Inferior parietal cortex (tissue), 1 donor: ENCODE results near the gene GIMD1.
A peak's percentile ranks its signal among the peaks of the same experiment; 100 is the strongest.
"Not testable (repeated sequence)": the region's sequence is repeated elsewhere in the genome, so short reads cannot be mapped to it uniquely, and the experiment has no call there.

Source experiments
- DNase-seq: peaks from one replicate; pipeline ENCODE4 v3.0.0-alpha.2; 2016; ENCODE audit errors: extremely low spot score

GIMD1 gene

DNA sequence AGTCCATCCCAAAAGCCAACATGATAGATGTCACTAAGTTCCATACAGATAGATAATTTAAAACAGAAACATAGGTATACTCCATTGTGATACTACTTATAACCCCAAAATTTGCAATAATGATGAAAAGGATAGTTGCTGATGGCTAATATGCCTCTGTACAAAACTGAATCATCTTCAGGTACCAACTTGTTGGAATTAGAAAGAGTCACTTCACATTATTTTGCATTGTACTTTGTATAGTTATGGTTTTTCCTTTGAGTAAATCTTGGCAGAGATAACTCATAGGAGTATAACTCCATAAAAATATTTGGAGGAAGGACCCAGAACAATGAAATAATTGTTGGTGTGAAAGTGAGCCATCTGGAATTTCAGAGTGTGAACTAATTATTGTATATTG is 17.6 kb downstream of the GIMD1 start:
- no peak for DNase-seq

GRCh38 chr4:106347167-106347566 is 21.4 kb downstream of the GIMD1 start:
- no peak for DNase-seq

GRCh38 chr4:106344647-106344970 is 24.0 kb downstream of the GIMD1 start:
- DNase-seq, result no peak

DNA sequence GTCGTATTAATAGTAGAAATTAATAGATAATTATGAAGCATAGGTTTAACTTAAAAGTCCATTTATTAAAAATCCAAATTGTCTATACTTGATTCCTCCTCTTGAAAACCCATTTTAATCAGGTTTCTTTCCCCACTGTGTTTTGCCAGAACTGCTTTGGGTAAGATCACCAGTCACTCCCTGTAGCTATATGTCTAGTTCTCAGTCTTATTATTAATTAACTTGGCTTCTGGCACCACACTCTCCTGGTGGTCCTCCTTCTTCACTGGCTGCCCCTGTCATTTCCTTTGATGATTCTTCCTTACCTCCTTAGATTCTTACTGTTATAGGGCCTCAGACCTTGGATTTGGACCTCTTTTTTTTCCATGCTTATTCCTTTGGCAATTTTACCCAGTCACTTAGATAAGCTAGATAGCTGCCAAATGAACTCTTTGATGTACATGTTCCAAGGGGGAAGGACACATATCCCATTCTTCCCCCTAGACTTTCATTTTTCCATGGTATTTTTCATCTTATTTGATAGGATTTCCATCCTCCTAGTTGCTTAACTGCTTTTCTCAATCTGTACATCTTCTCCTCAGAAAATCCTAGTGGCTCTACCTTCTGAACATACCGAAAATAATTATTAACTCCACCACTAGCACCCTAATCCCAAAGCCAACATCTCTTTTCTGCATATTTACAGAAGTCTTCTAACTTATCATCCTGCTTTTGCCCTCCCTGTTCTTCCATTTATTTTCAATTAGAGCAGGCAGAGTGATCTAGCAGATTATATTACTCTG is 24.5 kb downstream of the GIMD1 start:
- DNase-seq, result no peak

- no peak for DNase-seq
Measured at GRCh38 chr4:106340774-106341173, 27.8 kb downstream of the GIMD1 start.

DNA sequence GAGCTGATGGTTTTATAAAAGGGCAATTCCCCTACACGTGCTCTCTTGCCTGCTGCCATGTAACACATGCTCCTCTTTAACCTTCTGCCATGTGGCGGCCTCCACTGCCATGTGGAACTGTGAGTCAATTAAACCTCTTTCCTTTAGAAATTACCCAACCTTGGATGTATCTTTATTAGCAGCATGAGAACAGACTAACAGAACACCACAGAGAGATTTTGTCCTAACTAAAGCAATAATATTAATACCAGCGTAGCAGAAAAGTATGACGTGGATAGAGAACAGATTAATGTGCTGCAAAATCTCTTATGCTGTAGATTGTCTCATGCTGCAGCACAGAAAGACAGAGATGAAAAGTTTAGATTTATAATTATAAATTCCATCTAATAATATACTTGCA is 29.1 kb downstream of the GIMD1 start:
- no peak for DNase-seq

- no peak for DNase-seq
Measured at GRCh38 chr4:106338671-106339070, 29.9 kb downstream of the GIMD1 start.

GRCh38 chr4:106337916-106338315 is 30.7 kb downstream of the GIMD1 start:
- no peak for DNase-seq

GRCh38 chr4:106336618-106337017 is 32.0 kb downstream of the GIMD1 start:
- no peak for DNase-seq

DNA sequence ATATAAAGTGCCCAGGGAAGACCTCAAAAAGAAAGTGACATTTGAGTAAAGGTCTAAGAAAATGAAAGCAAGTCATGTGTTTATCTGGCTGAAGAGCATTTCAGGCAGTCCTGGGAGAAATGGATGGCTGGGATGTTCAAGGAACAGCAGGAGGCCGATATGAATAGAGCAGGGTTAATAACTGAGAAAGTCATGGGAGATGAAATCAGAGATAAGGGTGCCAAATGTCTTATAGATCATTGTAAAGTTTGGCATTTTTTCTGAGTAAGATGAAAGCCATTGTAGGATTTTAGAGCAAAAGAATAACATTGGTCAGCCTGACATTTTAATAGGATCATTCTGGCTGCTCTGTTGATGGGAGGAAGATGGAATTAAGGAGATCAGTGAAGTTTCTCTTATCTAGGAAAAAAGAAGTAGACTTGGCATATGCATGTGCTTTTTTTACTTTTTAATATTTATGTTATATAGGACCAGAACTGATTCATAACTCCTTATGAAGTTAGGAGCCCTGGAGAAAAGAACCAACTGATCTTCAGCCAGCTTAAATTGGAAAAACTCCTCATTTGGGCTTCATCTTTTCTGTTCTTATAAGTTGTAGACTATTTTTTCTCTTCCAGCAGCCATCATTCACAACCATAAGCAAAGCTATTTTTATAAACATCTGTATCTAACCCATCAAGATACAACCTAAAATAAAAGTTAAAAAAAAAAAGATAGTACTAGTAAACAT is 33.7 kb downstream of the GIMD1 start:
- DNase-seq, result no peak

DNA sequence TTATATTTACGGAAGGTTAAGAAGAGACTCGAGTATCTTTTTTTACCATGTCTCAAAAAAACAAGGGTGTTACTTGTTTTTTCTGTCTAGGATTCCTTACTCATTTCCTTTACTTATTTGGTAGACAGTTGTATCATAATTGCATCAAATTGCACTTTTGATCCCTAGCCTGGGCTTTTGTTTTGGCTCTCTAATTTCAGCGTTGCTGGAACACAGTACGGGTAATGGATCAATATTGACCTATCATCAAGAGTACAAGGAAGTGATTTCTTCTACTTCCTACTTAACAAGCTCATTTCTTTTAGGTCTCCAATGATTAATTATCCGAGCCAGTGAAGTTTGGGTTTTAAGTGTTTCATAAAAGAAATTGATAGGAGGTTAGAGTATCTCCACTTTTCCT is 35.4 kb downstream of the GIMD1 start:
- no peak for DNase-seq

DNA sequence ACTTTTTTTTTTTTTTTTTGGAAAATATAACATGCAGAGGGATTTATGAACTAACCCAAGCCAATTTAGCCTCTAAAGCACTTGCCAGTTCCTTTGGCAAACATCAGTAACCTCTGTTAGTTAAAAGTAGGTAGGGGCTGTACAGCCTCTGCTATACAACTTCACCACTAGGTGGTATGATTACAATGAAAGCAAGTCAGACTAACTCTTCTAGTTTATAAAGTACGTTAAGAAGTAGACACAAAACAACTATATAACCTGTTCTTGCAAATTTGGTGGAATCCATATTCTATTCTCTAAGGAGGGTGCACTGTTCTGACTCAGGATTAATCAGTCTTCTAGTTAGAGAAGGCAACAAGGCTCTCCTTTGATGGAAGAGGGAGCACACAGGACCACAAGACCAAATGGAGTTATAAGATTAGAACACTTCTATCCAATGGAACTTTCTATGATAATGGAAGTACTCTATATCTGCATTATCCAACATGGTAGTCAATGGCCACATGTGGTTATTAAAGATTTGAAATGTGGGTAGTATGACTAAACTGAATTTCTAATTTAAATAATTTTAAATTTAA is 39.4 kb downstream of the GIMD1 start:
- peak; percentile 19 for DNase-seq

DNA sequence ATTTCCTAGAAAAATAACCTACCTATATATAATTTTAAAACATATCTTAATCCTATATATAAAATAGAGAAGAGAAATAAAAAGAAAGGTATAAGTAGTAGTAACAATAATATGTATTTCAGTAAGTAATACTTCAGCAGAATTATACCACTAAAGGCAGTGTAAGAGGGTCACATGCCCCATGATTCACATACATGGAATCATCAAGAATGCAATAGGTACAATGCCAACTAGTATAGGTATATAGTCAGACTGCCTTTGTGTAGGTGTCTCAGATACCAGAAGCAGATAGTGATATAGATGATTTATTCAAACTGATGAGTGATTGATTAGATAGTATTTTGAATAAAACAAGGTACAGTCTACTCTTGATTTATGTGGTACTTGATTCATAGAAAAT is 42.8 kb downstream of the GIMD1 start:
- DNase-seq, result no peak

DNA sequence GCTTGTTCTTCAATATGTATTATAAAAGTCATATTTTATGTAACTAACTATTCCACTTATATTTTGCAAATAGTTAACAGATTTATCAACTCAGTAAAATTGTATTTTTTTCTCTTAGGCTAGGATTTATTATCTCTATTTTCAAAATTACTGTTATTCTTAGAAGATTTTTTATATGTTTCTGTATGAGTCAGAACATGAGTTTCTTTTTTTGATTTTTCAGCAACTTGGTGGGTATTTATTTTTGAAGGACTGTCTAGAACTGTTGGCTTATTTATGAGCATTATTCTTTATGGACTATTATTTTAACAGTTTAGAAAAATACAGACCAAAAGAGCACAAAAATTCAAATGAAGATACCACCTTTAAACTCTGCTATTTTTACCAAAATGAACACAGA is 45.5 kb downstream of the GIMD1 start:
- no peak for DNase-seq

DNA sequence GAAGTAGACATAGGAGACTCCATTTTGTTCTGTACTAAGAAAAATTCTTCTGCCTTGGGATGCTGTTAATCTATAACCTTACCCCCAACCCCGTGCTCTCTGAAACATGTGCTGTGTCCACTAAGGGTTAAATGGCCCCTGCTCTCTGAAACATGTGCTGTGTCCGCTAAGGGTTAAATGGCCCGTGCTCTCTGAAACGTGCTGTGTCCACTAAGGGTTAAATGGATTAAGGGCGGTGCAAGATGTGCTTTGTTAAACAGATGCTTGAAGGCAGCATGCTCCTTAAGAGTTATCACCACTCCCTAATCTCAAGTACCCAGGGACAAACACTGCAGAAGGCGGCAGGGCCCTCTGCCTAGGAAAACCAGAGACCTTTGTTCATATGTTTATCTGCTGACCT is 46.8 kb downstream of the GIMD1 start:
- DNase-seq, result not testable (repeated sequence)

DNA sequence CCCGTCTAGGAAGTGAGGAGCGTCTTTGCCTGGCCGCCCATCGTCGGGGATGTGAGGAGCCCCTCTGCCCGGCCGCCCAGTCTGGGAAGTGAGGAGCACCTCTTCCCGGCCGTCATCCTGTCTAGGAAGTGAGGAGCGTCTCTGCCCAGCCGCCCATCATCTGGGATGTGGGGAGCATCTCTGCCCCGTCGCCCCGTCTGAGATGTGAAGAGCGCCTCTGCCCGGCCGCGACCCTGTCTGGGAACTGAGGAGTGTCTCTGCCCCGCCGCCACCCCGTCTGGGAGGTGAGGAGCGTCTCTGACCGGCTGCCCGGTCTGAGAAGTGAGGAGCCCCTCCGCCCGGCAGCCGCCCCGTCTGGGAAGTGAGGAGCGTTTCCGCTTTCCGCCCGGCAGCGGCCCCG is 47.4 kb downstream of the GIMD1 start:
- DNase-seq, result not testable (repeated sequence)

DNA sequence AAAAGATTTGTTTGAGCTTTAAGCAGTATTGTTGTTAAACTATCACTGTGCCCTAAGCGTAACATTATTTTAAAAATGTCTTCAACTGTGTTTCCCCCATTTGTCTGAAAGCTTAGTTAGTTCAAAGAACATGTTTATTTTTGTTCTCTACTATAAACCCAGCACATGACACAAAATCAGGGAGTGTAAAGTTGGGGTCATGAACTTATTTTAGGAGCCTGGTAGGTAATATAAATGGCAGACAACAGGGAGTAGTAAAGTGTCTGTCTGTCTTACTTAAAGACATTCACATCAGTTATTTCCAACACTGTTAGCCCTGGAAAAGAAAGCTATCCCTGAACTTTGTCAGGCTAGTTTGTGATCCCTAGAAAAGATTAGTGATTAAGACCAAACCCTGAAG is 48.3 kb downstream of the GIMD1 start:
- DNase-seq, result no peak

DNA sequence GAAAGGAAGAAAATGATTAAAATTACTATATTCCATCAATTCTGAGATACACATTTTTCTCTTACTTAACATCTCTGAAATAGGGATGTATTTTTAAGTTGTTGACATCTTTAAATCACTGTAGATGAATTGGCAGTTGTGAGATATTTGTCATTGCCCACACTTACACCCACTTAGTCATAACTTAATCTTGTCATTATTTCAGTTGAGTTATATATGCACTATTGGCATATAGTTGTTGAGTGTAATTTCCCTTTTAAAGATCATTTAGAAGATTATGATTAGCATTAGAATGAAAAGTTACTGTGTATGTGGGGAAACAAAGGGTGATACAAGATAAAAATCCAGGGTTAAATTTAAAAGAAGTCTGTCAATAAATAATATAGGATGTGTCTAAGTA is 50.1 kb downstream of the GIMD1 start:
- DNase-seq, result no peak

DNA sequence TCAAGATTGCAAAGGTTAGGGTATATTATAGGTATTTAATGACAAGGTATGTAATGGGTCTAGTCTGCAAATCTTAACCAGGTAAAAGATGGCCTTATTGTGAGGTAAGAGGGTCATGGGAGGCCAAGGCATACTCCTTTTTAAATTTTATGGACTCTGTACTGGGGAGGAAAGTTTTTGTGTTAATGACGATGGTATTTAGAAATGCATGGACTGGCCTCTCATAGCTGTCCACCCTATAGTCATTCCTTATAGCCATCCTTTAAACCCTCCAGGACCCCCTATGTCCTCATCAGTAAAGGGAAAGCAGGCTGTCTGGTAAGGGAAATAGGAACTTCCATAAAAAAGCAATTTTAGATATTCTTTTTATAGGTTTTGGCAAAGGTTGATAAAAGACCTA is 50.8 kb downstream of the GIMD1 start:
- DNase-seq, result no peak

DNA sequence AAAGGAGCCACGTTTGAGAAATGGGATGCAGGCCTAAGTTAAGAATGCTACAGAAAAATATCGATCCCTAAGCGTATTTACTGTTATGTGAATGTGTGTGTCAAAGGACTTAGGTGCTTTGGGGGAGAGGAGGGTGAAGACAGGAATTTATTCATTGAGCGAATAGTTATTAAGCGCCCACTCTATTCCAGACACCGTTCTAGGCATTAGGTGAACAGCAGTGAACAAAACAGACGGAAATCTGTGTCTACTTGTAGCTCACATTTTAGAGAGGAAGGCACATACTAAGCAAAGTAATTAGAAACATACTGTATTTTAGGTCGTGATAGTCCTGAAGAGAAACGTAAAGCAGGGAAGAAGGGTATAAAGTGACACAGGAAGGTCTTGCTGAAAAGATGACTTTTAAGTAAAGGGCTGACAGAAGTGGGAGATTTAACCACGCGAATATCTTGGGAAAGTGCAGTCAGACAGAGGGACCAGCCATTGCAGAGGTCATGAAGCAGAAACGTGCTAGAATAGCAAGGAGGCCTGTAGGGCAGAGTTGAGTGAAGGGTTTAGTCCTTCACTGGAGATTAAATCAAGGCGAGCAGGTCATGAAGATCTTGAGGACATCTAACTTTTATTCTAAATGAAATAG is 51.7 kb downstream of the GIMD1 start:
- DNase-seq, result peak; percentile 48

DNA sequence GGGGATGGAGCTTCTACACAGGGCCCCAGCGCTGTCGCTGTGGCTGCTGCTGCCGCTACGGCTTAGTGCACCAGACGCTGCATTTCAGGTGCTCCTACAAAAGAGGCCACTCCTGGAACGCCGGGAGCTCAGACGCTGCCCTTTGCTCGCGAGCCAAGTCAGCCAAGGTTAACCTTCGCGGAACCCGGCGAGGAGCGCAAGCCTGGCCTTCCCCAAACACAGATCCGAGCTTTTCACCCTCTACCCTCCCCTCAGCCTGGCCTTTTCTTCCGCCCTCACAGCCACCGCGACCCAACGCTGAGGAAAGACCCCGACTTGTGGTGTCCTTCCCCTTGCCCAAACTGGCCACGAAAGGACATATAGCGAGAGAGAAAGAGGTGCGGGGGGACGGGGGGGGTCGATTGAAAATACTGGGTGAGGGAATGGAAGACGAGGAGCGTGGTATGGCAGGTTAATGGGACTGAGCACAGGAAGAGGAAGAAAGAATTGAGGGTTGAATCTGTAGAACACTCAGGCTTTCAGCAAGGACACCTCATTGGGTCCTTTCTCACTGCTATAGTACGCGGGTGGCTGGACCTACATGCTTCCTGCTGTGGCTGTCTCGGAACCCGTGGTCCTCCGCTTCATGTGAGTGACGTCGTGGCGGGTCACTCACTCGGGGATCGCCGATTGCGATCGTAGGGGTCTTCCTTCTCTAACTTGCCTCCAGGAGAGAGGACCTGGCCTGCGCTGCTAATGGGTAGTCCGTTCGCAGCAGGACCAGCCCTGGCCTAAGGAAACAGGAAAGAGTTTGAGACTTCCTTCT is 52.4 kb downstream of the GIMD1 start, which contains the start of the genes AIMP1 and TBCK:
Gene AIMP1 (plus strand): TSS at position 583 of the 805 bp plus-strand sequence. CDS start 8,460 bp downstream, outside the sequence.
Gene TBCK (minus strand): TSS at position 242 of the 805 bp plus-strand sequence. CDS start 7,249 bp downstream, outside the sequence.
- DNase-seq, result peak; percentile 90
